Keratinocyte (primary cell): ENCODE results near the gene RNU1-2.

Experiments
- EZH2 ChIP-seq: IDR thresholded peaks from one replicate; pipeline ENCODE4 v1.6.1; 2012; ENCODE audit warnings: inconsistent platforms, mild to moderate bottlenecking, low read length, moderate library complexity
- TF ChIP-seq, protein P1 (sequence below), 3 experiments: IDR thresholded peaks in 1 of 3; conservative IDR thresholded peaks in 1 of 3; optimal IDR thresholded peaks in 1 of 3; 2 replicates in 2 of 3; 3 replicates in 1 of 3; pipeline versions ENCODE3 to v1.5.1; 2011; ENCODE audit warnings: low read length in 3 of 3, mild to moderate bottlenecking in 3 of 3, moderate library complexity in 2 of 3, control low read depth in 1 of 3, inconsistent platforms in 1 of 3; ENCODE audit not compliant: insufficient read depth in 2 of 3; ENCODE audit errors: extremely low read depth in 1 of 3

- TF ChIP-seq, protein P1, sequence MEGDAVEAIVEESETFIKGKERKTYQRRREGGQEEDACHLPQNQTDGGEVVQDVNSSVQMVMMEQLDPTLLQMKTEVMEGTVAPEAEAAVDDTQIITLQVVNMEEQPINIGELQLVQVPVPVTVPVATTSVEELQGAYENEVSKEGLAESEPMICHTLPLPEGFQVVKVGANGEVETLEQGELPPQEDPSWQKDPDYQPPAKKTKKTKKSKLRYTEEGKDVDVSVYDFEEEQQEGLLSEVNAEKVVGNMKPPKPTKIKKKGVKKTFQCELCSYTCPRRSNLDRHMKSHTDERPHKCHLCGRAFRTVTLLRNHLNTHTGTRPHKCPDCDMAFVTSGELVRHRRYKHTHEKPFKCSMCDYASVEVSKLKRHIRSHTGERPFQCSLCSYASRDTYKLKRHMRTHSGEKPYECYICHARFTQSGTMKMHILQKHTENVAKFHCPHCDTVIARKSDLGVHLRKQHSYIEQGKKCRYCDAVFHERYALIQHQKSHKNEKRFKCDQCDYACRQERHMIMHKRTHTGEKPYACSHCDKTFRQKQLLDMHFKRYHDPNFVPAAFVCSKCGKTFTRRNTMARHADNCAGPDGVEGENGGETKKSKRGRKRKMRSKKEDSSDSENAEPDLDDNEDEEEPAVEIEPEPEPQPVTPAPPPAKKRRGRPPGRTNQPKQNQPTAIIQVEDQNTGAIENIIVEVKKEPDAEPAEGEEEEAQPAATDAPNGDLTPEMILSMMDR (optimal IDR thresholded peaks at IDR 0.05 in 1 of 3, IDR thresholded peaks at IDR 0.05 in 1 of 3, conservative IDR thresholded peaks at IDR 0.05 in 1 of 3; ENCODE audit: extremely low read depth in 1 of 3, insufficient read depth in 2 of 3, low read length in 3 of 3) = no peak
- TF ChIP-seq EZH2 = no peak
Observed at GRCh38 chr1:16903458-16903796, 7.6 kb downstream of the RNU1-2 start.
